HepG2 (cell line): ENCODE results near the gene WDR83. TPM values are rescaled to one million over a fixed set of nuclear protein-coding genes. Genes with fewer than 3 reads are reported as not detected.

Source experiments
- AGO2 ChIP-seq: fragments of 200-400 bp; formaldehyde crosslinking; optimal IDR thresholded peaks from 2 replicates; pipeline ENCODE3; 2017; ENCODE audit warnings: mild to moderate bottlenecking, low read depth, low read length, moderate library complexity
- ATF2 ChIP-seq: sonication (generic); formaldehyde crosslinking; IDR thresholded peaks from 2 replicates; pipeline ENCODE4 v1.4.0; 2020; ENCODE audit warnings: missing genetic modification reagents
- JUND ChIP-seq: sonication (generic); formaldehyde crosslinking; IDR thresholded peaks from 2 replicates; pipeline ENCODE4 v1.8.0; 2022; ENCODE audit warnings: mild to moderate bottlenecking, missing genetic modification reagents
- NFKB2 ChIP-seq: sonication (generic); formaldehyde crosslinking; IDR thresholded peaks from 2 replicates; pipeline ENCODE4 v1.4.0; 2020; ENCODE audit warnings: missing genetic modification reagents, borderline replicate concordance
- SAFB2 ChIP-seq: sonication (generic); formaldehyde crosslinking; IDR thresholded peaks from 2 replicates; pipeline ENCODE4 v1.5.1; 2020; ENCODE audit warnings: missing genetic modification reagents, low read depth, mild to moderate bottlenecking, borderline replicate concordance
- XRCC5 ChIP-seq: fragments of 200-400 bp; formaldehyde crosslinking; optimal IDR thresholded peaks from 2 replicates; pipeline ENCODE3; 2017; ENCODE audit warnings: mild to moderate bottlenecking, low read length
- ZBTB37 ChIP-seq: sonication (generic); formaldehyde crosslinking; IDR thresholded peaks from 2 replicates; pipeline ENCODE4 v1.4.0; 2020; ENCODE audit warnings: mild to moderate bottlenecking, missing genetic modification reagents
- ZNF256 ChIP-seq: sonication (generic); formaldehyde crosslinking; conservative IDR thresholded peaks from 2 replicates; pipeline ENCODE4 v1.4.0; 2020; ENCODE audit warnings: missing genetic modification reagents
- ZNF326 ChIP-seq: sonication (generic); formaldehyde crosslinking; IDR thresholded peaks from 2 replicates; pipeline ENCODE4 v1.4.0; 2020; ENCODE audit warnings: missing genetic modification reagents, borderline replicate concordance
- ZNF710 ChIP-seq: sonication (generic); formaldehyde crosslinking; IDR thresholded peaks from 2 replicates; pipeline ENCODE4 v1.5.0; 2020; ENCODE audit warnings: mild to moderate bottlenecking, missing genetic modification reagents, borderline replicate concordance
- polyA plus RNA-seq, 8 experiments: library from polyadenylated mRNA; depleted of rRNA in 3 of 8; stranded (reverse) in 7 of 8; unstranded in 1 of 8; fragments of >200 nt; fragmentation: Illumina TruSeq in 4 of 8; extraction: Trizol in 4 of 8; gene quantifications; 2 replicates each; pipeline versions ENCODE4 v1.2.1 to v1.2.3, GENCODE V29; 2011 to 2016; ENCODE audit warnings: low read depth in 4 of 8, missing spikeins in 1 of 8, mixed read lengths in 1 of 8; ENCODE audit not compliant: insufficient read depth in 1 of 8
- total RNA-seq, 5 experiments: library from RNA; depleted of rRNA; stranded (reverse); fragments of >200 nt; fragmentation: Illumina TruSeq; extraction: Trizol; gene quantifications; 2 replicates each; pipeline ENCODE4 v1.2.3, GENCODE V29; 2016; ENCODE audit warnings: low read depth in 1 of 5
- TF ChIP-seq, protein P1 (sequence below): sonication (generic); formaldehyde crosslinking; IDR thresholded peaks from 2 replicates; pipeline ENCODE4 v1.8.0; 2022; ENCODE audit warnings: mild to moderate bottlenecking, missing genetic modification reagents, borderline replicate concordance
- TF ChIP-seq, protein P2 (sequence below), 2 experiments: sonication (generic) in 1 of 2; formaldehyde crosslinking in 1 of 2; IDR thresholded peaks; 2 replicates each; pipeline versions ENCODE4 v1.4.0 to v1.6.1; 2016 to 2020; ENCODE audit warnings: borderline replicate concordance in 1 of 2, low read depth in 1 of 2, mild to moderate bottlenecking in 1 of 2, missing genetic modification reagents in 1 of 2

Gene WDR83
- total and polyA plus RNA-seq, 2 of the 13 experiments (the other 11 are each of a cell fraction or from before 2014, with no cell fraction given): 4.5 to 10.7 TPM

- TF ChIP-seq, protein P1, sequence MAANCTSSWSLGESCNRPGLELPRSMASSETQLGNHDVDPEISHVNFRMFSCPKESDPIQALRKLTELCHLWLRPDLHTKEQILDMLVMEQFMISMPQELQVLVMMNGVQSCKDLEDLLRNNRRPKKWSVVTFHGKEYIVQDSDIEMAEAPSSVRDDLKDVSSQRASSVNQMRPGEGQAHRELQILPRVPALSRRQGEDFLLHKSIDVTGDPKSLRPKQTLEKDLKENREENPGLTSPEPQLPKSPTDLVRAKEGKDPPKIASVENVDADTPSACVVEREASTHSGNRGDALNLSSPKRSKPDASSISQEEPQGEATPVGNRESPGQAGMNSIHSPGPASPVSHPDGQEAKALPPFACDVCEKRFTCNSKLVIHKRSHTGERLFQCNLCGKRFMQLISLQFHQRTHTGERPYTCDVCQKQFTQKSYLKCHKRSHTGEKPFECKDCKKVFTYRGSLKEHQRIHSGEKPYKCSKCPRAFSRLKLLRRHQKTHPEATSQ (CRISPR knock-in tag): no peak
- peak; percentile 76 for TF ChIP-seq XRCC5
- TF ChIP-seq SAFB2 (CRISPR knock-in tag): no peak
- TF ChIP-seq ZNF256 (CRISPR knock-in tag): no peak
- TF ChIP-seq JUND: no peak
- TF ChIP-seq ATF2 (CRISPR knock-in tag): peak; percentile 69; the same call in 1 of the 2 replicates
- TF ChIP-seq, protein P2, sequence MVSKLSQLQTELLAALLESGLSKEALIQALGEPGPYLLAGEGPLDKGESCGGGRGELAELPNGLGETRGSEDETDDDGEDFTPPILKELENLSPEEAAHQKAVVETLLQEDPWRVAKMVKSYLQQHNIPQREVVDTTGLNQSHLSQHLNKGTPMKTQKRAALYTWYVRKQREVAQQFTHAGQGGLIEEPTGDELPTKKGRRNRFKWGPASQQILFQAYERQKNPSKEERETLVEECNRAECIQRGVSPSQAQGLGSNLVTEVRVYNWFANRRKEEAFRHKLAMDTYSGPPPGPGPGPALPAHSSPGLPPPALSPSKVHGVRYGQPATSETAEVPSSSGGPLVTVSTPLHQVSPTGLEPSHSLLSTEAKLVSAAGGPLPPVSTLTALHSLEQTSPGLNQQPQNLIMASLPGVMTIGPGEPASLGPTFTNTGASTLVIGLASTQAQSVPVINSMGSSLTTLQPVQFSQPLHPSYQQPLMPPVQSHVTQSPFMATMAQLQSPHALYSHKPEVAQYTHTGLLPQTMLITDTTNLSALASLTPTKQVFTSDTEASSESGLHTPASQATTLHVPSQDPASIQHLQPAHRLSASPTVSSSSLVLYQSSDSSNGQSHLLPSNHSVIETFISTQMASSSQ (IDR thresholded peaks at IDR 0.05; ENCODE audit: low read depth): no peak
- TF ChIP-seq, protein P2 (CRISPR knock-in tag; IDR thresholded peaks at IDR 0.05; ENCODE audit: borderline replicate concordance): peak; percentile 57; the same call in 1 of the 2 replicates
- TF ChIP-seq ZNF326: no peak
- 0 out of 2 replicates have a peak, but pooled peaks have one; percentile 69 for TF ChIP-seq ZNF710 (CRISPR knock-in tag)
- TF ChIP-seq ZBTB37 (CRISPR knock-in tag): no peak
- TF ChIP-seq NFKB2: peak; percentile 70; the same call in 1 of the 2 replicates
- peak; percentile 96 for TF ChIP-seq AGO2
Observed at GRCh38 chr19:12696366-12697335, 30.0 kb downstream of the WDR83 start, which contains the start of gene FBXW9 (continued).
